GDM1 (cell line): ENCODE measurements around the gene MEIS2.
"Not testable (repeated sequence)": the region's sequence is repeated elsewhere in the genome, so short reads cannot be mapped to it uniquely, and the experiment has no call there.

ENCODE experiments used
- DNase-seq: peaks from one replicate; lab custom pipeline; 2025; lab: John Stamatoyannopoulos, UW

The MEIS2 gene

GRCh38 chr15:37008205-37008604, 92.1 kb downstream of the MEIS2 start:
- no peak for DNase-seq

GRCh38 chr15:37007301-37007700, 93.0 kb downstream of the MEIS2 start:
- DNase-seq, result no peak

GRCh38 chr15:37004981-37005735, 95.2 kb downstream of the MEIS2 start:
- no peak for DNase-seq

GRCh38 chr15:37004373-37004869, 95.9 kb downstream of the MEIS2 start:
- no peak for DNase-seq

- DNase-seq, result no peak
Measured at GRCh38 chr15:37002041-37002672, 98.2 kb downstream of the MEIS2 start.

- no peak for DNase-seq
Measured at GRCh38 chr15:37001417-37001816, 98.9 kb downstream of the MEIS2 start.

- no peak for DNase-seq
Measured at GRCh38 chr15:36999778-37000177, 100.6 kb downstream of the MEIS2 start.

- DNase-seq, result no peak
Measured at GRCh38 chr15:36996538-36997181, 103.7 kb downstream of the MEIS2 start.

- no peak for DNase-seq
Measured at GRCh38 chr15:36996121-36996520, 104.2 kb downstream of the MEIS2 start.

- DNase-seq, result no peak
Measured at GRCh38 chr15:36994790-36995189, 105.6 kb downstream of the MEIS2 start.

- DNase-seq, result no peak
Measured at GRCh38 chr15:36992454-36992853, 107.9 kb downstream of the MEIS2 start.

GRCh38 chr15:36988947-36989346, 111.4 kb downstream of the MEIS2 start:
- DNase-seq, result no peak

GRCh38 chr15:36982430-36982829, 117.9 kb downstream of the MEIS2 start:
- no peak for DNase-seq

GRCh38 chr15:36980281-36980680, 120.1 kb downstream of the MEIS2 start:
- not testable (repeated sequence) for DNase-seq

- DNase-seq, result no peak
Measured at GRCh38 chr15:36978625-36979024, 121.7 kb downstream of the MEIS2 start.

- DNase-seq, result no peak
Measured at GRCh38 chr15:36978126-36978525, 122.2 kb downstream of the MEIS2 start.

- DNase-seq, result no peak
Measured at GRCh38 chr15:36977659-36978058, 122.7 kb downstream of the MEIS2 start.

GRCh38 chr15:36972704-36973103, 127.6 kb downstream of the MEIS2 start:
- DNase-seq, result no peak

- no peak for DNase-seq
Measured at GRCh38 chr15:36970522-36970921, 129.8 kb downstream of the MEIS2 start.

- no peak for DNase-seq
Measured at GRCh38 chr15:36967929-36968328, 132.4 kb downstream of the MEIS2 start.

GRCh38 chr15:36966708-36967107, 133.6 kb downstream of the MEIS2 start:
- no peak for DNase-seq

GRCh38 chr15:36965570-36966342, 134.6 kb downstream of the MEIS2 start:
- DNase-seq, result no peak
